GM19467 (cell line): ENCODE results near the gene HIGD1A.

ENCODE experiments used
- ATAC-seq: cut with Tn5 transposase; IDR thresholded peaks from one replicate; pipeline ENCODE4 v1.9.1; 2021; ENCODE audit warnings: mild to moderate bottlenecking, moderate library complexity; ENCODE audit not compliant: unreplicated experiment

HIGD1A gene

GRCh38 chr3:42801784-42802183 lies 2.5 kb downstream of the HIGD1A start:
- ATAC-seq = no peak

GRCh38 chr3:42801048-42801620 lies 3.2 kb downstream of the HIGD1A start:
- no peak for ATAC-seq

GRCh38 chr3:42800251-42800650 lies 4.0 kb downstream of the HIGD1A start:
- ATAC-seq = no peak

- no peak for ATAC-seq
Observed at GRCh38 chr3:42799376-42799775, 4.9 kb downstream of the HIGD1A start.

GRCh38 chr3:42796332-42796885 lies 7.9 kb downstream of the HIGD1A start:
- no peak for ATAC-seq

GRCh38 chr3:42795621-42796181 lies 8.6 kb downstream of the HIGD1A start:
- no peak for ATAC-seq

- ATAC-seq = no peak
Observed at GRCh38 chr3:42790714-42791229, 13.5 kb downstream of the HIGD1A start.

GRCh38 chr3:42786631-42787030 lies 17.7 kb downstream of the HIGD1A start:
- no peak for ATAC-seq

- no peak for ATAC-seq
Observed at GRCh38 chr3:42786212-42786611, 18.1 kb downstream of the HIGD1A start.

GRCh38 chr3:42780892-42781700 lies 23.2 kb downstream of the HIGD1A start:
- peak; percentile 75 for ATAC-seq

GRCh38 chr3:42780398-42780797 lies 23.9 kb downstream of the HIGD1A start:
- ATAC-seq = peak; percentile 14

GRCh38 chr3:42778644-42779043 lies 25.6 kb downstream of the HIGD1A start:
- no peak for ATAC-seq

- ATAC-seq = peak; percentile 4
Observed at GRCh38 chr3:42773409-42773751, 30.9 kb downstream of the HIGD1A start.

- peak; percentile 96 for ATAC-seq
Observed at GRCh38 chr3:42772670-42773408, 31.5 kb downstream of the HIGD1A start, which contains the start of gene CCDC13. TSS of gene CCDC13 (minus strand) at chr3:42773253. CDS start at chr3:42758345, 14,908 bp downstream.

- no peak for ATAC-seq
Observed at GRCh38 chr3:42771271-42771670, 33.0 kb downstream of the HIGD1A start.

GRCh38 chr3:42769477-42770131 lies 34.7 kb downstream of the HIGD1A start:
- ATAC-seq = no peak

- no peak for ATAC-seq
Observed at GRCh38 chr3:42764561-42765295, 39.6 kb downstream of the HIGD1A start.

- ATAC-seq = no peak
Observed at GRCh38 chr3:42764115-42764514, 40.2 kb downstream of the HIGD1A start.

- no peak for ATAC-seq
Observed at GRCh38 chr3:42763021-42763420, 41.3 kb downstream of the HIGD1A start.
